Omental fat pad (tissue), 4 donors: ENCODE results near the gene TYMP. TPM values are rescaled to one million over a fixed set of nuclear protein-coding genes. Genes with fewer than 3 reads are reported as not detected.

Source experiments
- ATAC-seq: fragments of 150-250 bp; one replicate; pipeline ENCODE4 v1.9.1; 2016; ENCODE audit warnings: mild to moderate bottlenecking, moderate library complexity; ENCODE audit not compliant: low FRiP score
- DNase-seq: peaks from one replicate; pipeline ENCODE4 v3.0.0-alpha.2; 2019; ENCODE audit warnings: low spot score
- total RNA-seq, 4 donors: library from RNA; depleted of rRNA; stranded (reverse); fragments of >200 nt; gene quantifications; one replicate each; pipeline ENCODE4 v1.1.0, GENCODE V29; 2016
- TF ChIP-seq, protein P1 (sequence below), 3 donors: fragments of 450-650 bp; IDR thresholded peaks; one replicate each; pipeline ENCODE4 v1.5.1; 2016 to 2017; ENCODE audit warnings: antibody characterized with exemption in 3 of 3, mild to moderate bottlenecking in 3 of 3, moderate library complexity in 2 of 3

TYMP gene
- total RNA-seq, 4 donors from 2014 or later: 47.9 to 212 (median 144) TPM

DNA sequence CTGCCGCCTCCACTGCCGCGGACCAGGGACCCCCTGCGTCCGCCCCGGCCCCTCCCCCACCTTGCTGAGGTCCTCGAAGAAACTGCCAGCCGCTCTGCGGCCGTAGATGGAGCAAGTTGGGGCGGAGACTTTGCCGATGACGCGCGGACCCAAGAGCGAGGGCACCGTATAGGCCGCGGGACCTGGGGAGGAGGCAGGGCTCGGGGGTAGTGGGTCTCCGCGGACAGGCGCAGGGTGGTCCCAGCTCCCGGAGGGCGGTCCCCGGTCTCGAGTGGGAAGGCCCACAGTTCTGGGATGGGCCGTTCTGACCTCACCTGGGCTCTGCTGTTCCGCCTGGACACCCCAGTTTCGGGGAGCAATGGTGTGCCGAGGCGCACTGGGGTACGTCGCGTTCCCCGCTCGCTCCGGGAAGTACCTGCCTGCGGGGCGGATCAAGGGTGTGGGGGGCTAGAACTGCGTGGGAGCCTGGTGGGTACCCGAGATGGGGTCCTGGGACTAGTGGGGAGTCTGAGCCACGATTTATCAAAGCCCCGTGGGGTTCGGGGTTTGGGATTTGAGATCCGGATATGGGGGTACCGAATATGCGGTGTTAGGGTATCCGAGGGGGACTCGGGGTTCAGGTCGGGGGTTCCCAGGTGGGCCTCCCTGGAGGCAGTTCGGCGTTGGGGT lies 1.2 kb upstream of the TYMP start:
- DNase-seq (peak; percentile 79), ATAC-seq (peak; percentile 62)
- TF ChIP-seq, protein P1, sequence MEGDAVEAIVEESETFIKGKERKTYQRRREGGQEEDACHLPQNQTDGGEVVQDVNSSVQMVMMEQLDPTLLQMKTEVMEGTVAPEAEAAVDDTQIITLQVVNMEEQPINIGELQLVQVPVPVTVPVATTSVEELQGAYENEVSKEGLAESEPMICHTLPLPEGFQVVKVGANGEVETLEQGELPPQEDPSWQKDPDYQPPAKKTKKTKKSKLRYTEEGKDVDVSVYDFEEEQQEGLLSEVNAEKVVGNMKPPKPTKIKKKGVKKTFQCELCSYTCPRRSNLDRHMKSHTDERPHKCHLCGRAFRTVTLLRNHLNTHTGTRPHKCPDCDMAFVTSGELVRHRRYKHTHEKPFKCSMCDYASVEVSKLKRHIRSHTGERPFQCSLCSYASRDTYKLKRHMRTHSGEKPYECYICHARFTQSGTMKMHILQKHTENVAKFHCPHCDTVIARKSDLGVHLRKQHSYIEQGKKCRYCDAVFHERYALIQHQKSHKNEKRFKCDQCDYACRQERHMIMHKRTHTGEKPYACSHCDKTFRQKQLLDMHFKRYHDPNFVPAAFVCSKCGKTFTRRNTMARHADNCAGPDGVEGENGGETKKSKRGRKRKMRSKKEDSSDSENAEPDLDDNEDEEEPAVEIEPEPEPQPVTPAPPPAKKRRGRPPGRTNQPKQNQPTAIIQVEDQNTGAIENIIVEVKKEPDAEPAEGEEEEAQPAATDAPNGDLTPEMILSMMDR (IDR thresholded peaks at IDR 0.05): no peak

GRCh38 chr22:50530580-50530876 lies 716 bp upstream of the TYMP start:
- DNase-seq (no peak), ATAC-seq (no peak)
- TF ChIP-seq, protein P1 (IDR thresholded peaks at IDR 0.05): no peak

GRCh38 chr22:50529416-50529896 lies 356 bp downstream of the TYMP start:
- no peak for DNase-seq
- ATAC-seq: no peak
- TF ChIP-seq, protein P1 (IDR thresholded peaks at IDR 0.05): no peak

DNA sequence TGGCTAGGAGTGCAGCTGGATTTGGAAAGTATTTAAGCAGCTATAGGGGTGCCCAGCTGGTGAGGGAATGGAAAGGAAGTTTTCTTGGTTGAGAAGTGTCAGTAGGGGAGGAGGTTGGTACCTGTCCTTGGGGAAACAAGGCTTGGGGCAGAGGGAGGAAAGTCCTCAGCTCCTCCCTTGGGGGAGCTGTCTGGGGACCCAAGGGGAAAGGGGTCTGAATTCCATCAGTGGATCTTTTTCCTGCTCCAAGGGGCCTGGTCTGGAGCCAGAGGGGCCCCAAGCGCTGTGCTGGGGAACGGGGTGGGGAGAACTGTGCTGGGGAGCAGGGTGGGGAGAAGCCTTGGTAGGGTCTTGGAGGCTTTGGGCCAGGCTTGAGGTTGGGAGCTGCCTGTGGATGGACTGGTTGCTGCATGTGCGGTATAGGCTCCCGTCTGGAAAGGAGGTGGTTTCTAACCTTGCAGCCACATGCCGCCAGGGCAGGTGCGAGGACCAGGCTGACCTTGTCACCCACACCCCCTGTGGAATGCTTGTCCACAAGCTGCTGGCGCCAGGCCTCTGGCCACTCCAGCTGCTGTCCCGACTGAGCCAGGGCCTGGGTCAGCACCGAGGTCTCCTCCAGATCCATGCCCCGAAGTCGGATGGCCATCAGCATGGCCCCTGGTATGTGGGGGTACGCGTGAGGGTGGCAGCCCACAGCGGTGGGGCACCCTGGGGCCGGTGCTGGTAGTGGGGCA lies 963 bp downstream of the TYMP start:
- DNase-seq (no peak), ATAC-seq (no peak)
- TF ChIP-seq, protein P1 (IDR thresholded peaks at IDR 0.05): no peak

DNA sequence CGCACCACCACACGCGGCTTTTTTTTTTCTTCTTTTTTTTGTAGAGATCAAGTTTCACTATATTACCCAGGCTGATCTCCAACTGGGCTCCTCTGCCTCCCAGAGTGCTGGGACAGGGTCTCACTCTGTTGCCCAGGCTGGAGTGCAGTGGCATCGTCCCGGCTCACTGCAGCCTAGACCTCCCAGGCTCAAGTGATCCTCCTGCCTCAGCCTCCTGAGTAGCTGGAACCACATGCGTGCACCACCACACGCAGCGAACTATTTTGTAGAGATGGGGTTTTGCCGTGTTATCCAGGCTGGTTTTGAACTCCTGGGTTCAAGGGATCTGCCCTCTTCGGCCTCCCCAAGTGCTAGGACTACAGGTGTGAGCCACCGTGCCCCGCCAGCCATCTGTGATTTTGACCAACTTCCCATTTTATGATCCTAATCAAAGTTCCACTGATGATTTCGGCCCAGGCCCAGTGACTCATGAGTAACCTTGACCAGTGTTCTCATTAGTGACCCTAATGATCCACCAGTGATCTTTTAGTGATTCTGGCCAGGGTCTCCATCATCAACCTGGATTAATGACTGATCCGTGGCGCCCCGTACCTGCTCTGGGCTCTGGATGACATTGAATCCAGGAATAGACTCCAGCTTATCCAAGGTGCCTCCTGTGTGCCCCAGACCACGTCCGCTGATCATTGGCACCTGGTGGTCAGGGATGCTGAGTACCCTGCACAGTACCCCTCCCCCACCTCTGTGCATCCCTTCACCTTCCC lies 1.7 kb downstream of the TYMP start:
- TF ChIP-seq, protein P1 (IDR thresholded peaks at IDR 0.05): no peak
- DNase-seq: no peak
- ATAC-seq: no peak

GRCh38 chr22:50526834-50527801 lies 2.7 kb downstream of the TYMP start:
- DNase-seq (no peak), ATAC-seq (no peak)
- TF ChIP-seq, protein P1 (IDR thresholded peaks at IDR 0.05): no peak
